HG03469 (cell line): ENCODE results near the gene UQCC2.

ENCODE experiments used
- ATAC-seq: cut with Tn5 transposase; IDR thresholded peaks from one replicate; pipeline ENCODE4 v1.9.1; 2021; ENCODE audit warnings: mild to moderate bottlenecking, moderate library complexity, moderate number of reproducible peaks; ENCODE audit not compliant: unreplicated experiment

Gene UQCC2

DNA sequence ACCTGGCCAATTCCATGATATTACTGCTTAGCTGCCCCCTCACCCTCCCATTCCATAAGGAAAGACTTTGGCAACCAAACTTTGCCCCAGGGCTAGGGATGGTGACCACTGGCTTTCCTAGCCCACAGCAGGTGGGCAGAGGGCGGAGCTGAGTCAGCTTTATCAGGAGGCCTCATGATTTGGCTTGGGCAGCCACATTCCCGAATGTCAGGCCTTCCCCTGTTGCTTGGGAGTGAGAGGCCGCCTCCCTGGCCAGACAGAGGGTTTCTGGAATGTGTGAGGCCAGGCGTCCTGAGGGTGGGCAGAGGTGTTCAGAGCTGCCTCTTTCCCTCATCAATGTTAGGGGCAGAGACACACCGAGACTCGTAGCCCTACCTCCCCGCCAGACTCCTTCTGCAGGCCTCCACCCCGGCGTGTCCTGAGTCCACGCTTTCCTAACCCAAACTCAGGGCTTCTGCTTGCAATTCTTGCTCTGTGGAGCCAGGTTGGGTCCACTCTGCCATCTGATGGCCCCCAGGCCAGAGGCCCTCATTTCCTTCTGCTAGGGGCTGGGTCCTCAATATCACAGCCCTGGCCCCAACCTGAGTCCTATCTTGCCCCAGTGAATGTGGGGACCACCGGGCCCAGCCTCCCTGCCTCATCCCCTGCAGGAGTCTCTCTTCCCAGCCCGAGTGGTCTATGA lies 19.3 kb downstream of the UQCC2 start:
- no peak for ATAC-seq

DNA sequence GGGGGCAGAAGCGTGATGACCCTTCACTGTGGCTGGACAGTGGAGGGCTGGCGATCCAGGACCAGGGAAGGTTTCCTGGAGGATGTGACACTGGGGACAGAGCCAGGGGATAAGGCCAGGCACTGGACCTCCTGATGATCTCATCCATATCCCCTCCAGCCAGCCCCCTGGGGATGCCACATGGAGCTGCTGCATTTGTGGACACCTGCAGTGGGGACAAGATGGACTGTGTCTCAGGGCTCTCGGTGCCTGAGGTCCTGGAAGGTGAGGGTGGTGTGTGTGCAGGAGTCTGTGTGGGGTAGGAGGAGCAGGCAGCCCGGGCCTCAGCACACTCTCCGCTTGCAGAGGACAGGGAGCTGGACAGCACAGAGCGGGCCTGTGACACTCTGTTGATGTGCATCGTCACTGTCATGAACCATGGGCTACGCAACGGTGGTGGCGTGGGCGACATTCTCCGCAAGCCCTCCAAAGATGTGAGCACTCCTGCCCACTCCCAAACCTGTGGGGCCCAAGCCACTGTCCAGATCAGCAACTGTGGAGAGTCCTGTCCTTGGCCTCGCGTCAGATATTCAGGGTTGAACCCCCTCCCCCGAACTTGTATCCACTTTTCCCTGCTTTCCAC lies 19.9 kb downstream of the UQCC2 start:
- ATAC-seq, result no peak

DNA sequence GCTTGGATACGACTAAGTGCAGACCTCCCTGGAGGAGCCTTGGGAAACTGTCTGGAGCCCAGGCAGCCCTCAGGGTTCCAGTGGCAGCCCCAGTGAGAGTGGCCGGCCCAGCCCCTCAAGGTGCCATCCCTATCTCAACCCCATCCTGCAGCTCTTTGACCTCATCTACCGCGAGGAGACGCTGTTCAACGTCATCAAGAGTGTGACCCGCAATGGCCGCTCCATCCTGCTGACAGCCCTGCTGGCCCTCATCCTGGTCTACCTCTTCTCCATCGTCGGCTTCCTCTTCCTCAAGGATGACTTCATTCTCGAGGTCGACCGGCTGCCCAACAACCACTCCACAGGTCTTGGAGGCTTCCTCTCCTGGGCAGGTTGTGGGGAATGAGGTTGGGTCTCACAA lies 20.7 kb downstream of the UQCC2 start:
- ATAC-seq, result no peak

DNA sequence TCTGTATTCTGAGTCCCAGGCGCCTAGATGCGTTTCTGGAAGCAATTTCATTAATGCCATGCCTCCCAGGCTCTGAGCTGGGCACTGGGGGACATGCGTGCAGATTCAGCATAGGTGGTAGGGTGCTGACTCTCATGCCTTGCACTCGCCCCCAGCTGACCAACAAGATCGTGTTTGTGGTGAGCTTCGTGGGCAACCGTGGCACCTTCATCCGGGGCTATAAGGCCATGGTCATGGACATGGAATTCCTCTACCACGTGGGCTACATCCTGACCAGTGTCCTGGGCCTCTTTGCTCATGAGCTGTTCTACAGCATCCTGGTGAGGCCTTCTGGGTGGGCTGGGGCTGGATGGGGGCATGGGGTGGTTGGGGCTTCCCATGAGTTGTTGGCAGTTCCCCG lies 21.6 kb downstream of the UQCC2 start:
- ATAC-seq, result no peak

DNA sequence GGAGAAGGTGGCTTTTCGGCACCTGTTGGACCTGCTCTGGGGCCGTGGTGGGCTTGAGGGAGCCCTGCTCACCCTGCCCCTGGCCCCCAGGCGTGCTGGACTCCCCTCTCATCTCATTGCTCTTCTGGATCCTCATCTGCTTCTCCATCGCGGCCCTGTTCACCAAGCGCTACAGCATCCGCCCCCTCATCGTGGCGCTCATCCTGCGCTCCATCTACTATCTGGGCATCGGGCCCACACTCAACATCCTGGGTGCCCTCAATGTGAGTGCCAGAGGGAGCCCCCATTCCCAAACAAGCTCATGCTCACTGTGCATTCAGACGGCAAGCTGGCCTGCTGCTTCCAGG lies 22.4 kb downstream of the UQCC2 start:
- ATAC-seq, result no peak

DNA sequence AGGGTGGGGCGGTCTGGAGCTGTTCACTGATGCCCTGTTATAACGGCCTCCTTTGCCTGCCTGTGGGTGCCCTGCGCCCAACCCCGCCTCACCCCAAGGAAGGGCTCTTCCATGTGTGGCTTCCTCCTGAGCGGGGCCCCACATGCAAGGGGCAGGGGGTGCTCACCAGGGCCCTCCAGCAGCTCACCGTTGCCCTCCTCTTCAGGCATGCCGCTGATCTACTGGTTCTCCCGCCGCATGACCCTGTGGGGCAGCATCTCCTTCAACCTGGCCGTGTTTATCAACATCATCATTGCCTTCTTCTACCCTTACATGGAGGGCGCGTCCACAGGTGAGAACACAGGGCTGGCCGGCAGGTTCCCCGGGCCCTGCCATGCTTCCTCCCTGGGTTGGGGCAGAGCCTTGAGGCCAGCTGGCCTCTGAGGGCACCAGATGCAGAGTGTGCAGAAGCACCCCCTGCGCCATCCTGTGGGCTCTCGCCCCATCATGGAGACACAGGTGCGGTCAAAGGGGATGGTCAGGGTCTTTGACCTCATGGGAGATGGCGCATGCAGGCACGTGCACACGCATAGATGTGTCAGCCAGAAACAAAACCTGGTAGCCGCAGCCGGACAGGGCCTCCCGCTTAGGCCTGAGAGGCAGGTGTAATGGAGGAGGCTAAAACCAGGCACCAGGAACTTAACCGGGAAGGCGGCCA lies 22.9 kb downstream of the UQCC2 start:
- no peak for ATAC-seq

DNA sequence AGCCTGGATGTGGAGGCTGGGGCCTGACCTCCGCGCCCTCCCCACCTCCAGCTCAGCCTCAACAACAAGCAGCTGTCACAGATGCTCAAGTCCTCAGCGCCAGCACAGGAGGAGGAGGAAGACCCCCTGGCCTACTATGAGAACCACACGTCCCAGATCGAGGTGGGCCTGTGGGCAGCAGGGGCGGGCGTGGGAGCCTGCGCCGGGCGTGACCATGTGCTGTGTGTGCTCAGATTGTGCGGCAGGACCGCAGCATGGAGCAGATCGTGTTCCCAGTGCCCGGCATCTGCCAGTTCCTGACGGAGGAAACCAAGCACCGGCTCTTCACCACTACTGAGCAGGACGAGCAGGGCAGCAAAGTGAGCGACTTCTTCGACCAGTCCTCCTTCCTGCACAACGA lies 23.5 kb downstream of the UQCC2 start:
- ATAC-seq, result no peak

DNA sequence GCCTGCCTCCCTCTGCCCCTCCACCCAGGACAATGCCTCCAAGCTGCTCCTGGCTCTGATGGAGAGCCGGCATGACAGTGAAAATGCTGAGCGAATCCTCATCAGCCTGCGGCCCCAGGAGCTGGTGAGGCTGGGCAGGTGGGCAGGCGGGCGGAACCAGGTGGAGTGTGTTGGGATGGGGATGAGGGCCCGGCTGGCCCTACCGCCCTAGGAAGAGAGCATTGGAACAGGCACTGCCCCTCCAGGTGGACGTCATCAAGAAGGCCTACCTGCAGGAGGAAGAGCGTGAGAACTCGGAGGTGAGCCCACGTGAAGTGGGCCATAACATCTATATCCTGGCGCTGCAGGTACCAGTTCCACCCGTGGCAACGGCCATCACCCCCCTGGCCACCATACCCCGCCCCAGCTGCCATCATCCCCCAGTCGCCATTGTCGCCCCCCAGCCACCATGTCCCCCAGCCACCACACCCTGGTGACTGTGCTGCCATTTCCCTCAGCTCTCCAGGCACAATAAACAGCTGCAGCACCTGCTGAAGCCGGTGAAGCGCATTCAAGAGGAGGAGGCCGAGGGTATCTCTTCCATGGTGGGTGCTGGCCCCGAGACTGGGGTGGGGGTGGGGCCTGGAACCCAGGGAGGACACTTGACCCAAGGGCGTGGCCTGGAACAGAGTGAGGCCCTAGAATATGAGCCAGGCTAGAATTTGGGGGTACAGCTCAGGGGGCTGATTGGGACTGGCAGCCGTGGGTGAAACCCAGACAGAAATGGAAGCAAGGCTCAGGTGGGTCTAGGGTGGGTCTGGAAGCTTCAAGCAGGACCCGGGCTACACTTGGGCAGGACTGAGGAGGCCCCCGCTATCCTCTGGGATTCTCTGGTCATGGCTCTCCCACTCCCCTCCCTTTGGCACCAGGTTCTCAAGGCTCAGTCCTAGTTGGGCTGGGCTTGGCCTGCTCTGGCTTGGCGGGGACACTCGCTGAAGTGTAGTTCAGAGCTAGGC lies 24.2 kb downstream of the UQCC2 start:
- no peak for ATAC-seq

DNA sequence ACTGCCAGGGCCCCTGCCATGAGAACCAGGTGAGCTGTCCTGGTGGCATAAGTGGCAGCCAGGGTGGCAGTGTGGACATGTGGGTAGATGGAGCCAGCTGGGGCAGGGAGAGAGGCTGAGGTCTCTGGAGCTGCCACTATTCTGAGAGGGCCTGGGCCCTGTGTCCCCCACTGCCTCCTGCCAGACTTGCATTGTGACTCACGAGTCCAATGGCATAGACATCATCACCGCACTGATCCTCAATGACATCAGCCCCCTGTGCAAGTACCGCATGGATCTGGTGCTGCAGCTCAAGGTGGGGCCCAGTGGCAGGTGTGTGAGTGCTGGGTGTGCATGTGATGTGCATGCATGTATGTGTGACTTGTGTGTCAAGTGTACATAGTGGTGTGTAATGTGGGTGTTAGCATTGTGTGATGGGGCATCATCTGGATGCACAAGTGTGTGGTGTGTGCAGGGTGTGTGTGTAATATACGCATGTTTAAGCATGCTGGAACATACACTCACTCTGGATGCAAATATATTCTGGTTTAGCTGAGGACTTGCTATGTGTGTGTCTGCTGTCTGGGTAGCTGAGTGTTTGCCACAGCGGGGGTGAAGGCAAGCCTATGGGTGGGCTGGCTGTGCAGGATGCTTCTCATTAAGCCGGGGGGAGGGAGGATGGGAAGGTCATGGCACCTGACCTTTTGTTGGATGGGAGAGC lies 25.1 kb downstream of the UQCC2 start:
- ATAC-seq, result no peak

DNA sequence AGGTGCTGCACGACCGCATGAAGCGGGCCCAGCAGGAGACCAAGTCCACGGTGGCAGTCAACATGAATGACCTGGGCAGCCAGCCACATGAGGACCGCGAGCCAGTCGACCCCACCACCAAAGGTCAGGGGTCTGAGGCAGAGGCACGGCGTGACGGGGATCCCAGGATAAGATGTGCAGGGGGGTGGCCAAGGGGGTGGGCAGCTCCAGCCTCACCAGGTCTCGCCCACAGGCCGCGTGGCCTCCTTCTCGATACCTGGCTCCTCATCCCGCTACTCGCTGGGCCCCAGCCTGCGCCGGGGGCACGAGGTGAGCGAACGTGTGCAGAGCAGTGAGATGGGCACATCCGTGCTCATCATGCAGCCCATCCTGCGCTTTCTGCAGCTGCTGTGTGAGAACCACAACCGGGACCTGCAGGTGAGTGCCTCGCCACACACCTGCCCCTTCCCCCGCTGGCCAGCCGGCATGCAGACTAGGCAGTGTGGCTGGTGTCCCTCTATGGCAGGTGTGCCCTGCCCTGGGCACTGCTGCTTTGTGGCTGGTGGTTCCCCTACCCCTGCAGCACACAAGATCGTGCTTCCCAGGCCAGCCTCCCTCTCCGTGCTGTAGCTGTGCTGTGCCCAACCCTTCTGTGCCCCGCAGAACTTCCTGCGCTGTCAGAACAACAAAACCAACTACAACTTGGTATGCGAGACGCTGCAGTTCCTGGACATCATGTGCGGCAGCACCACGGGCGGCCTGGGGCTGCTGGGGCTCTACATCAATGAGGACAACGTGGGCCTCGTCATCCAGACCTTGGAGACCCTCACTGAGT lies 25.9 kb downstream of the UQCC2 start:
- ATAC-seq, result no peak

DNA sequence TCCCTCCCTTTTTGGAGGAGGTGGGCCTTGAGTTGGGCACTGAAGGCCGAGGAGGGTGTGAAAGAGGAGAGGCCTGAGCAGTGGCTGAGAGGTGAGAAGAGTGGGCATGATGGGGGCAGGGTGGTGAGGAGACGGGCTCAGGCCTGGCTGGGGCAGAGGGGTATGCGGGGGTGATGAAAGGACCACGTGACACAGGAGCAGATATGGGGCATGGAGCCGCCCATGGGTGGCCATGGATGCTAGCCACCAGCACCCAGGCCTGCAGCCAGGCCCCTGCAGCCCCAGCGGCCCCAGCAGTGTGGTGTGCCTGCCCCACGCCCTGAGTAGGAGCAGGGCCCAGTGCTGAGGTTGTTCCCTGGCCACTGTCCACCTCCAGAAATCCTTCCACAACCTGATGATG lies 26.5 kb downstream of the UQCC2 start:
- ATAC-seq, result no peak

DNA sequence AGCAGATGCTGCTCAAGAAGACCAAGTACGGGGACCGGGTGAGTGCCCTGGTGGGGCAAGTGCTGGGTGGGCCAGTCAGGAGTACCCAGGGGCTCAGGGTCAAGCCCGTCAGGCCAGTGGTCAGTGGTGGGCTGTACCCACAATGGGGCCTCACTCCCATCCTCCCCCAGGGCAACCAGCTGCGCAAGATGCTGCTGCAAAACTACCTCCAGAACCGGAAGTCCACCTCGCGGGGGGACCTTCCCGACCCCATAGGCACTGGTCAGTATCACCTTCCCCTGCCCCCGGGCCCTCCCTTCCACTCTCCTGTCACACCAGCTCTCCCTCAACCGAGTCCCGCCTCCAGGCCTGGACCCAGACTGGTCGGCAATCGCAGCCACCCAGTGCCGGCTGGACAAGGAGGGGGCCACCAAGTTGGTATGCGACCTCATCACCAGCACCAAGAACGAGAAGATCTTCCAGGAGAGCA lies 27.0 kb downstream of the UQCC2 start:
- ATAC-seq, result no peak

DNA sequence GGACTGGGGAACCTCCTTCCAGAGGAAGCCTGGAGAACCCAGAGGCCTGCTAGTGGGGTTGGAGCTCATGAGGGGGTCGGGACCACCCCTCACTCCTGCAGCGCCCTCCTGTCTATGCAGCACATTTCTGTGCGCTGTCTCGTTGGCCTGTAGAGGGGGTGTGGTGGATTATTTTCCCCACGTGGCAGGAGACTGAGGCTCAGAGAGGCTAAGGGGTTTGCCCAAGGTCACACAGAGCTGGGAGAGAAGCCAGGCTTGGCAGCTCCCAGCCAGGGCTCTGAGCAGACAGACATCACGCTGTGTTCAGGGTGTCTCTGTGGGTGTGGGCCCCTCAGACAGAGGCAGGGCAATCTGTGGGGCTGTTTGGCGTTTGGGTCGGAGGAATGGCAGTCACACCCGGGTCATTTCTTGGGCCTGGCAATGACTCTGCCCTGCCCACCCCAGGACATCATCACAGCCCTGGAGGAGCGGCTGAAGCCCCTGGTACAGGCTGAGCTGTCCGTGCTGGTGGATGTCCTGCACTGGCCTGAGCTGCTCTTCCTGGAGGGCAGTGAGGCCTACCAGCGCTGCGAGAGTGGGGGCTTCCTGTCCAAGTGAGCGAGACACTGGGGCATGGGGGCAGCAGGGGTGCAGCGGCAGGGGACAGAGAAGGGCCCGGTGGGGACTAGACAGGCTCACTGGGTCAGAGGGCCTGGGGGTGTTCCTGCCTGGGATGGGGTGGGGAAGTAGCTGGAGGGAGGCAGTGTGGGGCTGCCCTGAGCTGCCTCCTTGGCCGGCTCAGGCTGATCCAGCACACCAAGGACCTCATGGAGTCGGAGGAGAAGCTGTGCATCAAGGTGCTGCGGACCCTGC lies 27.7 kb downstream of the UQCC2 start:
- no peak for ATAC-seq

DNA sequence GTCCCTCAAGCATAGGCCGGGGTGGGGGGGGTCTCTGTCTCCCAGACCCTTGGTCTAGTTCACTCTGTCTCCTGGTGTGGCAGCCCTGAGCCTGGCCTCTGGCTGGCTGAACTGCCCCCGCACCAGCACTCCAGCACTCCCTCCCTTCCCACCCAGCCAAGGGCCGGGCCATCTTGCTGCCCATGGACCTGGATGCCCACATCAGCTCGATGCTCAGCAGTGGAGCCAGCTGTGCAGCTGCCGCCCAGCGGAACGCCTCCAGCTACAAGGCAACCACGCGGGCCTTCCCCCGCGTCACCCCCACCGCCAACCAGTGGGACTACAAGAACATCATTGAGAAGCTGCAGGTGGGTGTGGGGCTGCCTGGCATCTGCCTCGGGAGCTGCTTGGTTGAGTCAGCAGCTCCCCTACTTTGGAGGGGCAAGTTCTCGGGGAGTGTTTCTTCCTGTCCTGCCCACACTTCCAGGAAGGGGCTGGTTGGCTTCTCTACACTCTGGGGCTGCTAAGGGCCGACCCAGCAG lies 28.4 kb downstream of the UQCC2 start:
- no peak for ATAC-seq

DNA sequence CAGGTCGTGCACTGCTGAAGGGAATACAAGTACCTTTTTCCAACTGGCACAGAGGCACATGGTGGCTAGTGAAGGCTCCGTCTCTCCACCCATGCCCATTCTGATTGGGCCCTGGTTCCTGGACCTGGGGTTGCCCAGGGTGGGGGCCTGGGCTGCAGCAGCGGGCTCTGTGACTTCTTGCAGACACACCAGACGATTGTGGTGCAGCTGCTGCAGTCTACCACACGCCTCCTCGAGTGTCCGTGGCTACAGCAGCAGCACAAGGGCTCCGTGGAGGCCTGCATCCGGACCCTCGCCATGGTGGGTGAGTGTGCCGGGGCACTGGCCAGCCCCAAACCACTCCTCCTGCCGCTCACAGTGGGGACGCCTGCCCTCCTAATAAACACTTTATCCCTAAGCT lies 29.2 kb downstream of the UQCC2 start:
- no peak for ATAC-seq

DNA sequence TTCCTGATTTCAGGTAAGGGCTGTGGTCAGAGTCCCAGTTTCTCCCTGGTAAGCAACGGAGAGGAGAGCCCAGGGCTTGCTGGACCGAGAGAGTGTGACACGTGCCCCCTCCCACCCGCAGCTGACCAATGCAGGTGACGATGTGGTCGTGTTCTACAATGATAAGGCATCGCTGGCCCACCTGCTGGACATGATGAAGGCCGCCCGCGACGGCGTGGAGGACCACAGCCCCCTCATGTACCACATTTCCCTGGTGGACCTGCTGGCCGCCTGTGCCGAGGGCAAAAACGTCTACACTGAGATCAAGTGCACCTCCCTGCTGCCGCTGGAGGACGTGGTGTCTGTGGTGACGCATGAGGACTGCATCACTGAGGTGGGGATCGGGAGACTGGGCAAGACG lies 31.7 kb downstream of the UQCC2 start:
- no peak for ATAC-seq

DNA sequence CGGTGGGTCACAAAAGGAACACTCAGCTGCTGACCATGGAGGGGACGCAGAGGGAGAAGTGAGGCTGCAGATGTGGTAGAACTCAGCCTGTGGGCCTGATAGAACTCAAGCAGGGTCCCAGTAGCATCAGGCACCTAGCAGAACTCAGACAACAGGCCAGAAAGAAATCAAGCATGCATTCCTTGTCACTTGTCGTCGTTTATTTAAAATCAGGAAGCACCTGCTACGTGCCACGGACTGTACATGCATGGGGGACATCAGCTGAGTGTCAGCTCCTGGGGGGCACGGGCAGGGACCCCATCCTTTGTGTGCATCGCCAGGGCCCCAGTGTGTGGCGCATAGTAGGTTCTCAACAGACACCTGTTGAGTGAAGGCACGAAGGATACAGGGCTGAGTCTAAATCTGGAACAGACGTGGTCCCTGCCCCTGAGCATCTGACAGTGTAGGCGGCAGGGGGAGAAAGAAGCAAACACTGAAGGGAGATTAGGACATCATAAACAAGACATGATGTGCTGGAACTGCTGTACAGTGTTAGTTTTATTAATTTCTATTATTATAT lies 32.5 kb downstream of the UQCC2 start:
- ATAC-seq, result no peak

DNA sequence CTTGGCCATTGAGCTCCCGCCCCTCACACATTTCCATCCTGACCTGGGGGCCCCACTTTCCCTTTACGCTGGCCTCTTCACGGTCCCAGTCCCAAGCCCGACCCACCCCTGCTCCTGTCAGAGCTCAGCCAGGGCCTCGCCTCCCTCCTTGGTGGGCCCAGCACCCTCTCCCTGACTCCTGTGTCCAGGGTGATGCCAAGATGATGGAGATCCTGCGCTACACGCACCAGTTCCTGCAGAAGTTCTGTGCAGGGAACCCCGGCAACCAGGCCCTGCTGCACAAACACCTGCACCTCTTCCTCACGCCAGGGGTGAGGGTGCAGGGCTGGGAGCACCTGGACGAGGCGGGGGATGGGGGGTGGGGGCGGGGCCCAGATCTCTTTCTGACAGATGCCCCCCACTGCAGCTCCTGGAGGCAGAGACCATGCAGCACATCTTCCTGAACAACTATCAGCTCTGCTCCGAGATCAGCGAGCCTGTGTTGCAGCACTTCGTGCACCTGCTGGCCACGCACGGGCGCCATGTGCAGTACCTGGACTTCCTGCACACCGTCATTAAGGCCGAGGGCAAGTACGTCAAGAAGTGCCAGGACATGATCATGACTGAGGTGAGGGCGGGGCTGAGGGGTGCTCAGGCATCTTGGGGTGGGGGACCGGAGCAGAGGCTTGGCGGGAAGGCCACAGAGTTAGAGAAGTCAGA lies 33.1 kb downstream of the UQCC2 start:
- no peak for ATAC-seq
